PC-9 (cell line): ENCODE results near the gene CCDC9B.

Source experiments
- CTCF ChIP-seq: fragments of 200-600 bp; sonication (generic); conservative IDR thresholded peaks from 2 replicates; pipeline ENCODE4 v1.6.1; 2017; ENCODE audit warnings: mixed run types, antibody characterized with exemption, mild to moderate bottlenecking, moderate library complexity
- EZH2 ChIP-seq: fragments of 200-600 bp; sonication (generic); IDR thresholded peaks from 2 replicates; pipeline ENCODE4 v1.8.0; 2017; ENCODE audit warnings: antibody characterized with exemption, low read depth

GRCh38 chr15:40330368-40330836 lies 10.3 kb downstream of the CCDC9B start:
- TF ChIP-seq CTCF (no peak), EZH2 (no peak)
